Astrocyte (in vitro differentiated cells and primary cell): ENCODE data around the gene HMG20B.

ENCODE experiments used
- CTCF ChIP-seq: IDR thresholded peaks from 2 replicates; pipeline ENCODE4 v1.5.1; 2011; ENCODE audit warnings: low read depth, mild to moderate bottlenecking, inconsistent platforms, low read length, moderate library complexity; ENCODE audit not compliant: insufficient read depth
- EZH2 ChIP-seq: IDR thresholded peaks from 2 replicates; pipeline ENCODE4 v1.6.1; 2012; ENCODE audit warnings: mild to moderate bottlenecking, low read length, inconsistent platforms; ENCODE audit not compliant: insufficient read depth

- no peak for TF ChIP-seq CTCF
- TF ChIP-seq EZH2: no peak
These were observed 15.1 kb upstream of the HMG20B start, which contains the start of gene MFSD12 for GRCh38 chr19:3557461-3558248.
